Stimulated activated CD8-positive, alpha-beta memory T cell treated with anti-CD3 and anti-CD28 coated beads, Interleukin-12 subunit alpha, Interleukin-12 subunit beta, amount 100 ng/mL, for 1 hour (primary cell): Measurements from ENCODE around the gene CPT1A.

ENCODE experiments used
- DNase-seq: peaks from one replicate; pipeline ENCODE4 v3.0.0-alpha.2; 2020; ENCODE audit warnings: low read depth

Gene CPT1A

DNA sequence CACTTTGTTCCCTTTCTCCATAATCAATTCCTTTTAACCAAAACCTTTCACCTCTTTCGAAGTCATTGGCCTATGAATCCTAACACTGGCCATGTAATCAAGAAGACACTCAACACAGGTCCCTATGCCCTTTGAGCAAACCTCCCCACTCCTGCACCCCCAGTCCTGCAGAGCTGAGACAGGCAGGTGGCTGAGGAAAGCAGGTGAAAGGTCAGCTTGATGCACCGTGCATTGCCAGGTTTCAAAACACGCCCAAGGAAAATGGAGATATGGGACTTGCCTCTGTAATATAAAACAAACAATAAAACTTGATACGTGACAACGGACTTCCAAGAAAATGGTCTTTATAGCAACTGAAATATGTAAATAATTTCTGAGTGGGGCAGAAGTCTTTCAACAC is 10.6 kb downstream of the CPT1A start:
- DNase-seq: no peak

DNA sequence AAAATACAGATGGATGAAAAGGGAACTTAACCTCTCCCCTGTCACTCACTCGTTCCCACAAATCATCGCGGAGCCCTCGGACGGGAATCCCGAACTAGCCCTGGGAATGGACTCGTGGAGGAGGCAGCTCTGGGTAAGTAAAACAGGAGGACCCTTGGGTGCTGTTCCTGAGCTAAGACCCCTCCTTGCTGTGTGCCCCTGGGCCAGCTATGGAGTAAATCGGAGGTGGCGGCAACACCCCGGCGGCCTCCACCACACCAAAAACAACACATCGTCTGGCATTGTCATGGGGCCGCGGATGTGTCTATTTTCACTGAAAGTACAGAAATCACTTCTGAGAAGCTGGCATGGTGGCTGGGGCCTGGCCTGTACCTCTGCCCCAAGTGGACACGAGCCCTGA is 12.1 kb downstream of the CPT1A start:
- no peak for DNase-seq

DNA sequence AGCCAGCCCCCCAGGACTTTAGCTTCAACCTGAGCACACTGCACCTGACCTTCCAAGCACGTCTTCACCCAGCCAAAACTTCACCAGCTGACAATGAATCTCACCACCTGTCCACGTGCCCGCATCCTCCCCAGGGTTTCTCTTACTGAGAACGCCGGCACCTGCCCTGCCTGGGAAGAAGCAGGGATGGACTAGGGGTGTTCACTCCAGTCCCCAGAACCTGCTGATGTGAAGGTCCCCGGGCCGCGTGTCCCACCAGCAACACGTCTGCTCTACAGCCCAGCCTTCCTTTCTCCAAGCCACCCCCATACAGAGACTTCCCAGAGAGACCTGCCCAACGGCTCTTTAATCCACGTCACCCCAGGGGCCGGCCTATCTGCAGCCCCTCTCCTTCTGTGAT is 12.8 kb downstream of the CPT1A start:
- DNase-seq: no peak

- DNase-seq: no peak
These were observed 13.4 kb downstream of the CPT1A start for GRCh38 chr11:68828155-68828931.

- no peak for DNase-seq
These were observed 14.0 kb downstream of the CPT1A start for GRCh38 chr11:68827733-68828132.

- no peak for DNase-seq
These were observed 15.0 kb downstream of the CPT1A start for GRCh38 chr11:68826726-68827125.

DNA sequence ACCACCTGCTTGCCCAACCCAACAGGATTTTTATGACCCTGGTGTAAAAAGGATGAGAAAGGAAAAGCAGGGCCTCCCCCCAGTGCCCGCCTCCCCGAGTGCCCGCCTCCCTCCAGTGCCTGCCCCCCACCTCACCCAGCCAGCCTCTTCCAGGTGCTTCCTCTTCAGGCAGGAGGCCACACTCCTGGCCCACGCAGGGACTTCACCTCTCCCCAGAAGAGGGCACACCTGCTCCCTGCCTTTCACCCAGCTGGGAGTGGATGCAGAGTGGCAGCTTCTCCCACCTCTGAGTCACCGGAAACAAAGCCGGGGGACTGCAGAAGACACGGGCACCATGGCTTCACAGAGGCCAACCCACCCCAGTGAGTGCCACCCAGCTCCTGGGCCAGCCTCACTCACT is 16.1 kb downstream of the CPT1A start:
- DNase-seq: peak; percentile 46

- DNase-seq: no peak
These were observed 19.2 kb downstream of the CPT1A start for GRCh38 chr11:68822546-68822945.

GRCh38 chr11:68821670-68822069 is 20.0 kb downstream of the CPT1A start:
- no peak for DNase-seq

DNA sequence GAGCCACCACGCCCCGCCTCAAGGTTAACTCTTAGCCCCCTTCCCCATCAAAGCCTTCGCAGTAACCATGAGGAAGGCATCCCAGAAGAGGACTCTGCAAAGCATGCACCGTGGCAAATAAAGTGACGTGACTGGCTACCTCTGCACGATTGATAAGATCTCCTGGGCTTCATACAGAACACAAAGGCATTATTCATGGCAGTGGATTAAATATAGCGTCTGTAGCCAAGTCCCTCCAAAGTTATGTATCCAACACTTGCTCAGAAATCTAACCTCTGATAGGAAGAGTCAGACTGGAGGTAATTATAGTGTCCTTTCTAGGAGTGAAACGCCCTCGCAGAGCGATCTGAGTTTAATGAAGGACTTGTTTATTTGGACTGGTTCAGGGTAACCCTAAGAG is 22.4 kb downstream of the CPT1A start:
- DNase-seq: no peak

GRCh38 chr11:68818181-68818580 is 23.5 kb downstream of the CPT1A start:
- DNase-seq: no peak

DNA sequence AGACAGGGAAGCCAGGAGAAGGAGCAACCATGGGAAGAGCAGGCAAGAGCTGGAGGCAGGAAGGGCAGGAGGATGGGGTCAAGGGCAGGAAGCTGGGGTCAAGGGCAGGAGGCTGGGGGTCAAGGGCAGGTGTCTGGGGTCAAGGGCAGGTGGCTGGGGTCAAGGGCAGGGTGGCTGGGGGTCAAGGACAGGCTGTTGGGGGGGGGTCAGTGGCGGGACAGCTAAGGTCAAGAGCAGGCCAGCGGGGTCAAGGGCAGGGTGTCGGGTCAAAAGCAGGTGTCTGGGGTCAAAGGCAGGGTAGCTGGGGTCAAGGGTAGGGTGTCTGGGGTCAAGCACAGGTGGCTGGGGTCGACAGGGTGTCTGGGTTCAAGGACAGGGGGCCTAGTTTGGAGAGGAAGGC is 24.2 kb downstream of the CPT1A start:
- no peak for DNase-seq

- no peak for DNase-seq
These were observed 24.7 kb downstream of the CPT1A start for GRCh38 chr11:68816917-68817419.

- no peak for DNase-seq
These were observed 25.4 kb downstream of the CPT1A start for GRCh38 chr11:68816251-68816776.

- DNase-seq: no peak
These were observed 27.9 kb downstream of the CPT1A start for GRCh38 chr11:68813773-68814172.

GRCh38 chr11:68812526-68812925 is 29.2 kb downstream of the CPT1A start:
- no peak for DNase-seq

- DNase-seq: no peak
These were observed 31.6 kb downstream of the CPT1A start for GRCh38 chr11:68810164-68810563.

GRCh38 chr11:68809506-68809905 is 32.2 kb downstream of the CPT1A start:
- no peak for DNase-seq

DNA sequence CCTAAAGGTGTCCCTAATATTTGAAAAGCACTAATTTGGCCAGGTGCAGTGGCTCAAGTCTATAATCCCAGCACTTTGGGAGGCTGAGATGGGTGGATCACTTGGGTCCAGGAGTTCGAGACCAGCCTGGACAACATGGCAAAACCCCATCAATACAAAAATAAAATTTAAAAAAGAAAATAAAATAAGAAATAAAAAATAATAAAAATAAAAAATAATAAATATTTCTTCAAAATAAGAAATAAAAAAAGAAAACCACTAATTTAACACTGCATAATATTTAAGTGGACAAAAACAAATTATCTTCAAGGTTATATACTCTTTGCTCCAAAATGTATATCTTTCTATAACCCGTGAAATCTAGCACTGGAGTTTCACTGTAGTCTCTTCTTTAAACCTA is 32.9 kb downstream of the CPT1A start:
- DNase-seq: no peak

GRCh38 chr11:68806931-68807844 is 34.5 kb downstream of the CPT1A start:
- DNase-seq: no peak

GRCh38 chr11:68804786-68805185 is 36.9 kb downstream of the CPT1A start:
- DNase-seq: no peak

DNA sequence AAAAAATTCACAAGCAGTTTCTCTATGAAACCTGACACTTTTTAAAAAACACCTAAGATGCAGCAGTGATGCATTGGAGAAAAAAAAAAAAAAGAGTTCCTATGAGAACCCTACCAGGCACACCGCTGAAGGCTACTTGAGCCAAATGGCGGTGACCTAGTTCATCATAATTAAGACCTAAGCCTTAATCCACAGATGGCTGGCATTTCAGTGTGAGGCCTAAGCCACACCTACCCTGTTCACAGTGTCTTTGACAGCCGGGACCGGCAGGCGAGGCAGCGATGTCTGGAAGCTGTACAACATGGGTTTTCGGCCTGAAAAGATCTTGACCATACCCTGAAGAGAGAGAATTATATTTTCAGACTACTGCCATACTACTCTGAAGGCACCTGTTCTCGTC is 38.0 kb downstream of the CPT1A start:
- DNase-seq: no peak
